Measurements from ENCODE around the gene SLAMF9.

DNA sequence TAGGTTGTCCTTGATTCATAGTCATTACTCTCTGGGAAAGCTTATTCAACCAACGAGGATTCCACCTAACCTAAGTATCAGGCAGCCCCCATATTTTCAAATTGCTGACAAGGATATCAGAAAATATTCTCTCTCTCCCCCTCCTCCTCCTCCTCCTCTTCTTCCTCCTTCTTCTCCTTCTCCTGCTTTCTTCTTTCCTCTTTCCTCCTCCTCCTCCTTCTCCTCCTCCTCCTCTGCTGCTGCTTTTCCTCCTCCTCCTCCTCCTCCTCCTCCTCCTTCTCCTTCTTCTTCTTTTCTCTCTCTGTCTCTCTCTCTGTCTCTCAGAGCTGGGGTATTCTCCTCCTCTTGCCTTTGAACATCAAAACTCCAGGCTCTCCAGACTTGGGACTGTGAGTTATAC lies 6.1 kb downstream of the SLAMF9 start:
- TF ChIP-seq, protein P1, sequence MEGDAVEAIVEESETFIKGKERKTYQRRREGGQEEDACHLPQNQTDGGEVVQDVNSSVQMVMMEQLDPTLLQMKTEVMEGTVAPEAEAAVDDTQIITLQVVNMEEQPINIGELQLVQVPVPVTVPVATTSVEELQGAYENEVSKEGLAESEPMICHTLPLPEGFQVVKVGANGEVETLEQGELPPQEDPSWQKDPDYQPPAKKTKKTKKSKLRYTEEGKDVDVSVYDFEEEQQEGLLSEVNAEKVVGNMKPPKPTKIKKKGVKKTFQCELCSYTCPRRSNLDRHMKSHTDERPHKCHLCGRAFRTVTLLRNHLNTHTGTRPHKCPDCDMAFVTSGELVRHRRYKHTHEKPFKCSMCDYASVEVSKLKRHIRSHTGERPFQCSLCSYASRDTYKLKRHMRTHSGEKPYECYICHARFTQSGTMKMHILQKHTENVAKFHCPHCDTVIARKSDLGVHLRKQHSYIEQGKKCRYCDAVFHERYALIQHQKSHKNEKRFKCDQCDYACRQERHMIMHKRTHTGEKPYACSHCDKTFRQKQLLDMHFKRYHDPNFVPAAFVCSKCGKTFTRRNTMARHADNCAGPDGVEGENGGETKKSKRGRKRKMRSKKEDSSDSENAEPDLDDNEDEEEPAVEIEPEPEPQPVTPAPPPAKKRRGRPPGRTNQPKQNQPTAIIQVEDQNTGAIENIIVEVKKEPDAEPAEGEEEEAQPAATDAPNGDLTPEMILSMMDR (IDR thresholded peaks at IDR 0.05; ENCODE audit: insufficient read depth, low read length, poor library complexity, severe bottlenecking) = no peak
- no peak for TF ChIP-seq EZH2phosphoT487 (conservative IDR thresholded peaks at IDR 0.05; ENCODE audit: low read length)

Measured in SU-DHL-6 (cell line).